Renal cortex interstitium (tissue), 11 donors: ENCODE data around the gene CHMP1A. TPM values are rescaled to one million over a fixed set of nuclear protein-coding genes. Genes with fewer than 3 reads are reported as not detected.

ENCODE experiments used
- DNase-seq, 11 donors: peaks; one replicate each; pipeline ENCODE4 v3.0.0-alpha.2; 2013; ENCODE audit warnings: low read depth in 9 of 11, low spot score in 4 of 11; ENCODE audit errors: extremely low read depth in 1 of 11
- polyA plus RNA-seq, 3 donors: library from polyadenylated mRNA; unstranded; fragments of 120-200 nt; gene quantifications; one replicate each; pipeline ENCODE4 v1.2.1, GENCODE V29; 2013; ENCODE audit not compliant: insufficient read length in 3 of 3

CHMP1A gene
- polyA plus RNA-seq, 3 donors: 60.4 to 83.1 (median 79.7) TPM

- DNase-seq: no peak
Observed at GRCh38 chr16:89616623-89617022, 40.9 kb downstream of the CHMP1A start.

DNA sequence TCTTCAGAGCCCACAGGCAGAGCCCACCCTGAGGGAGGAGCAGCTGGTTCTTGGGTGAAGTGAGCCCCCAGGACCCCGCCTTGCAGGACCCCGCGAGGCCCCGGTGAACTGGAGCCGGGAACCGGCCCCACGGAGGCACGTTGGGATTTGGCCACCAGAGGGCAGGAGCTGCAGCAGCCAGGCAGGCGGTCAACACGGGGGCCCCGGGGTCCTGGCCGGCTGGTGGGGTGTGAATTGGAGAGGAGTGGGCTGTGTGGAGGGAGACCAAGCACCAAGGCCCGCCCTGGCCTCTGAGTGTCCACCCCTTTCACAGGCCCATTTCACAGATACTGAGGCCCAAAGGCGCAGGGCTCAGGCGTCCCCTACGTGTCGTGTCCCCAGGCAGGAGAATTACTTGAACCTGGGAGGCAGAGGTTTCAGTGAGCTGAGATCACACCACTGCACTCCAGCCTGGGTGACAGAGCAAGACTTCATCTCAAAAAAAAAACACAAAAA is 41.9 kb downstream of the CHMP1A start:
- no peak for DNase-seq

- no peak for DNase-seq
Observed at GRCh38 chr16:89615176-89615575, 42.3 kb downstream of the CHMP1A start.

DNA sequence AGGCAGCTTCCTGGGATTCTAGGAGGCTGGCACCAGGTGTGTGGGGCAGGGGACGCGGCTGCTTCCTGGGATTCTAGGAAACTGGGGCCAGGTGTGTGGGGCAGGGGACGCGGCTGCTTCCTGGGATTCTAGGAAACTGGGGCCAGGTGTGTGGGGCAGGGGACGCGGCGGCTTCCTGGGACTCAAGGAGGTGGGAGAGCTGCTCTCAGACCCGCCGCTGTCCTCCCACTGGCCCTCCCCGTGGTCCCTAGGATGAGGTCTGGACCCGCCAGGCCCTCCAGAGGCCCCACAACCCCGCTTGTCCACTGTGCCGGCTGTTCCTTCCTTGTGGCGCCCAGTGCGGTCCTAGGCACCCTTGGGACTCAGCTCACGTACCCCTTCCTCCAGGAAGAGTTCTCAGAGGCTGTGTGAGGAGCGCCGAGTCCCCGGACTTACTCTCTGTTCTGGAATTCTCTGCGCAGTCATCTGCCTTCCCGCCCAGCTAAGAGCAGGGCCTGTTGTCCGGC is 43.5 kb downstream of the CHMP1A start:
- no peak for DNase-seq

DNA sequence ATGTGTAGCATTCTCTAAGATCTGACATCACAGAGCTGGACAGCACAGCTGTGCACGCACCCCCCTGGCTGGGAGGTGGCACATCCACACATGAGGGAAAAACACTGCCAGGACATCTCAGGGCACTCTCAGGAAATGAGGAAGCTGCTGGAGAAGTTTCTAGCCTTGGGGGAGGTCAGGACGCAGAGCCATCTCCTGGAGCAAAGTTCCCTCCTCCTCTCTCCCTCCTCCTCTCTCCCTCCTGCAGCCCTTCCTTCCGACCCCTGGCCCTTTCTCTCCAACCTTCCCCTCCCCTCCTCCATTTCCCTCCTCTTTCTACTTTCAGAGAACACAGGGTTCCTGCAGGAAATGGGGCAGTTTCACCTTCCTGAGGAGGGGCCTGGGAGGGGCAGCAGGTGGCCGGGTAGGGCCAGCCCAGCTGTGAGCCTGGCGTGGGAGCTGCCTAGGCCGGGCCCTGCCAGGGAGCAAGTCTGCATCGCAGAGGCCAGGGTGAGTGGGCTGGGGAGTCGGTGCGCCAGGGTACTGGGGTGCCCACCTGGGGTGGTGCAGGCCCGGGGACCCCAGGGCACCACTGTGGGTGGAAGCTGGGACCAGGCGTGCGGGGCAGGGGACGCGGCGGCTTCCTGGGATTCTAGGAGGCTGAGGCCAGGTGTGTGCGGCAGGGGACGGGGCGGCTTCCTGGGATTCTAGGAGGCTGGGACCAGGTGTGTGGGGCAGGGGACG is 44.1 kb downstream of the CHMP1A start, which contains the start of gene DPEP1:
Gene DPEP1 (plus strand): TSS at position 412 of the 723 bp plus-strand sequence. CDS start 16,769 bp downstream, outside the sequence.
- peak in 3 of 11 donors; percentile 38 to 50 (median 38) for DNase-seq

GRCh38 chr16:89612415-89613166 is 44.9 kb downstream of the CHMP1A start:
- DNase-seq: no peak

DNA sequence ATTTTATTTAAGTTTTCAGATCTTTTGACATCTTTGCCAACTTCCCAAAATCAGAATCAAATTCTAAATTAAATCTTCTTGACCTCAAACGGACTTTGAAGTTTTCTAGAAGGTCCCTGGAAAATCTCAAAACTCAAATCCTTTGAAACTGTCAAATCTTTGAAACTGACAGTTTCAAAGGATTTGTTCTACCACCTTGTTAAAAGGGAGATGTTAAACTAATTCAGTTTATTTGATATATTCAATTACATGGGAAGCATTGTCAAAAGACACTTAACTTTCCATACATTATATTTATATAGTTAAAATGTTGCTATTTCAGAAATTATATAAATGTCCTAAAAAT is 47.4 kb downstream of the CHMP1A start:
- no peak for DNase-seq

- DNase-seq: no peak
Observed at GRCh38 chr16:89607937-89608740, 49.4 kb downstream of the CHMP1A start.

DNA sequence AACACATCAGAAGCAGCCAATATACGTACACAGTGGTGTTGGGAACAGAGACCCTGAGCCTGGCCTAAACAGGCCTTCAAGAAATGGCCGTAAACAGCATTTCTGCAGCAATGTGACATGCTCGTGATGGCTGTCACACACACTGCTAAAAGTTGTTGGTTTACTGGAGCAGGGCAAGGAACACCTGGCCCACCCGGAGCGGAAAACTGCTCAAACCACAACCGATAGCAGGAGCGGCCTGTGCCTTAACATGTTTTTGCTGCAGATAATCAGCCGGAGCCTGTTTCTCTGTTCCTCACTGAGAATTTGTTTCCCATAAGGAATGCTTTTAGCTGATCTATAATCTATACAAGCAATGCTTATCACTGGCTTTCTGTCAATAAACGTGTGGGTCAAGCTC is 50.1 kb downstream of the CHMP1A start:
- no peak for DNase-seq

DNA sequence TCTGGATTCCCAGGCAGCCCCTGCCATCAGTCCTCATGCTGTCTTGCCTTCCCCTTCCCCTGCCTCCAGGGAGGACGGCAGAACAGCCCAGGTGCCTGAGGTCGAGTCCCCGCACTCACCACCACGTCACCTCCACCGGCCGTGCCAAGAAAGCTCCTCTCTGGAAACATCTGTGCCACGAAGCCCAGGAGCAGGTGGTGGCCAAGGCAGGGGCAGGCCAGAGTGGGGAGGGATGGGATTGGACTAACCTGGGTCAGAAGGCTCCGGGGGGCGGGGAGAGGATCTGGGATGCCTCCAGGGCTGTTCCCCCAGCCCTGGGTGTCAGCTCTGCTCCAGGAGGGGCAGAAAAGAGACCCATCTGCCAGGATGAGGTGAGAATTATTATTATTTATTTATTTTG is 51.5 kb downstream of the CHMP1A start:
- no peak for DNase-seq

DNA sequence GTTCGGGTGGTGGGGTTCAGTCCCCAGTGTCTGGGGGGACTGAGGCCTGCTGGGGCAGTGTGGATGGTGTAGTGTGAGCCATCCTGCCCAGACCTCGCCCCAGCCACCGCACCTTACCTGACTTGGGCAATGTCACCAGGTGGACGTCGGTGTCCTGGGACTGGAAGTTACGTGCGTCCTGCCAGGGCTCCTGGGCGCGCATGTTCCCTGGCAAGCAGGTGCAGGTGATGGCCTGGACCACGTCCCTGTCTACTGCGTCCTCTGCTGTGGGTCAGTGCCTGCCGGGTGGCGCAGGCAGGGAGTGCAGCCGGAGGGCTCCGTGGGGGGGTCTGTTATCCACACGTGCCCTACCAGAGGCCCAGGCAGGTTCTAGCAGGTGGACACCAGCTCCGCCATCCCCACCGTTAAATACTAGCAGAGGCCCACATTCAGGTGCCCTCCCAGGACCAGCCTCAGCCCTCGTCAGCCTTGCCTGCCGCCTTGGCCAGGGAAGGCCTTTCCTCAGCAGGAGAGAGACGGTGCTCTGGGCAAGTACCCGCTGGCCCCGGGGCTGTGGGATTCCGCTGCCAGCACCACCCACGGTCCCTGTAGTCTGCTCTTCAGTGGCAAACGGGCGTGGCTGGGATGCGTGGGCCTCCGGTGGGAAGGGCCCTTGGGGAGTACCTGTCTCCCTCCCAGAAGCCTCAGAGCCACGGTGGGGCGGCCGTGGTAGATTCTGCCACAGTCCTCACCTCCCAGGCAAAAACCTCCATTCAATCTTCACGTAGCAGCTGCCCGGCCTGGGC is 52.1 kb downstream of the CHMP1A start:
- DNase-seq: no peak

GRCh38 chr16:89604764-89605163 is 52.7 kb downstream of the CHMP1A start:
- no peak for DNase-seq

GRCh38 chr16:89602952-89603590 is 54.4 kb downstream of the CHMP1A start:
- DNase-seq: no peak

GRCh38 chr16:89602273-89602951 is 55.1 kb downstream of the CHMP1A start:
- peak in 10 of 11 donors; percentile 48 to 92 (median 86) for DNase-seq

GRCh38 chr16:89601906-89602272 is 55.6 kb downstream of the CHMP1A start:
- no peak for DNase-seq

DNA sequence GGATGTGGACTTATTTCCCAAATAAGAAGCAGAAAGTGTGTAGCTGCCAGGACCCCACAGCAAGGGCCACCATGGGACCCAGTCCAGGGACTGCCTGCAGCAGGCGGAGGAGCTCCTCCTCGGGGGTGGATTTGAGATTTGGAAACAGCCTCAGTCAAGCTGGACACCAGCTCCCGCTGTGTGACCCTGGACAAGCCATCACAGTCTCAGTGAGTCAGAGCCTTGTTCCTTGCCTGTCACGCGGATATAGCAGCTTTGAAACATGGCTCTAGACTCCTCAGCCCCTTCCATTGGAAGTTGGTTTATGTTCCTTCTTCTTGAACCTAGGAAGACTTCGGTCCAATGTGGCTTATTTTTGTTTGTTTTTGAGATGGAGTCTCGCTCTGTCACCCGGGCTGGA is 56.6 kb downstream of the CHMP1A start:
- DNase-seq: no peak

- no peak for DNase-seq
Observed at GRCh38 chr16:89600427-89600826, 57.1 kb downstream of the CHMP1A start.

- no peak for DNase-seq
Observed at GRCh38 chr16:89599902-89600301, 57.6 kb downstream of the CHMP1A start.
